HG02610 (cell line): Measurements from ENCODE around the gene RND1.

Experiments
- ATAC-seq: cut with Tn5 transposase; IDR thresholded peaks from one replicate; pipeline ENCODE4 v1.9.1; 2021; ENCODE audit warnings: mild to moderate bottlenecking, moderate library complexity; ENCODE audit not compliant: unreplicated experiment

RND1 gene

GRCh38 chr12:48813465-48814261, 52.0 kb downstream of the RND1 start:
- ATAC-seq, result no peak

GRCh38 chr12:48812389-48812788, 53.3 kb downstream of the RND1 start:
- no peak for ATAC-seq

GRCh38 chr12:48811437-48812090, 54.1 kb downstream of the RND1 start:
- no peak for ATAC-seq

- no peak for ATAC-seq
Observed at GRCh38 chr12:48810903-48811431, 54.7 kb downstream of the RND1 start.

- ATAC-seq, result no peak
Observed at GRCh38 chr12:48807981-48808380, 57.7 kb downstream of the RND1 start.
